Measurements from ENCODE around the gene DENND1A. TPM values are rescaled to one million over a fixed set of nuclear protein-coding genes. Genes with fewer than 3 reads are reported as not detected.

DENND1A gene
- total and polyA plus RNA-seq, 4 donors: 7.9 to 22.0 (median 13.9) TPM

- Histone ChIP-seq H3K36me3 (ENCODE audit: control insufficient read depth in 4 of 4, insufficient read depth in 3 of 4, low read depth in 1 of 4, low read length in 3 of 4) (no peaks in the 10 kb centered on the region), H3K9ac (ENCODE audit: low read depth in 1 of 2, low read length in 2 of 2) (no peak overlapping the region), H3K9me3 (ENCODE audit: control insufficient read depth in 4 of 4, low read length in 3 of 4) (no peaks in the 10 kb centered on the region), H3K4me1 (ENCODE audit: control insufficient read depth in 4 of 4, insufficient read depth in 4 of 4, low read length in 3 of 4) (no peaks in the 10 kb centered on the region), H3K27ac (ENCODE audit: low read depth in 1 of 2, low read length in 2 of 2) (no peak overlapping the region), H3K4me3 (ENCODE audit: low read depth in 1 of 3, low read length in 3 of 3) (no peak overlapping the region), H3K27me3 (ENCODE audit: control insufficient read depth in 4 of 4, insufficient read depth in 4 of 4, low read length in 3 of 4) (no peaks in the 10 kb centered on the region)
- 59% methylated on average over 3 of the region's 3 CpGs for WGBS
- no peak for TF ChIP-seq CTCF (IDR thresholded peaks at IDR 0.05; ENCODE audit: low read depth, low read length, missing input control)
- TF ChIP-seq RAD21 (IDR thresholded peaks at IDR 0.05): no peak
- no peak for TF ChIP-seq HNF4A (conservative IDR thresholded peaks at IDR 0.05)
- TF ChIP-seq, protein P1, sequence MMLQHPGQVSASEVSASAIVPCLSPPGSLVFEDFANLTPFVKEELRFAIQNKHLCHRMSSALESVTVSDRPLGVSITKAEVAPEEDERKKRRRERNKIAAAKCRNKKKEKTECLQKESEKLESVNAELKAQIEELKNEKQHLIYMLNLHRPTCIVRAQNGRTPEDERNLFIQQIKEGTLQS (IDR thresholded peaks at IDR 0.05): no peak
- no peak for TF ChIP-seq SP1 (IDR thresholded peaks at IDR 0.05)
- no peak for TF ChIP-seq ZBTB33 (IDR thresholded peaks at IDR 0.05)
- no peak for TF ChIP-seq REST (IDR thresholded peaks at IDR 0.05)
- TF ChIP-seq YY1 (IDR thresholded peaks at IDR 0.05): no peak
- no peak for TF ChIP-seq NR2F2 (IDR thresholded peaks at IDR 0.05)
- no peak for TF ChIP-seq TAF1 (conservative IDR thresholded peaks at IDR 0.05)
- no peak for TF ChIP-seq FOXA1 (IDR thresholded peaks at IDR 0.05)
- no peak for TF ChIP-seq HNF4G (IDR thresholded peaks at IDR 0.05)
- no peak for TF ChIP-seq JUND (IDR thresholded peaks at IDR 0.05)
- no peak for DNase-seq (ENCODE audit: low spot score)
Observed at GRCh38 chr9:123948286-123948685, 18.4 kb upstream of the DENND1A start.

DNA sequence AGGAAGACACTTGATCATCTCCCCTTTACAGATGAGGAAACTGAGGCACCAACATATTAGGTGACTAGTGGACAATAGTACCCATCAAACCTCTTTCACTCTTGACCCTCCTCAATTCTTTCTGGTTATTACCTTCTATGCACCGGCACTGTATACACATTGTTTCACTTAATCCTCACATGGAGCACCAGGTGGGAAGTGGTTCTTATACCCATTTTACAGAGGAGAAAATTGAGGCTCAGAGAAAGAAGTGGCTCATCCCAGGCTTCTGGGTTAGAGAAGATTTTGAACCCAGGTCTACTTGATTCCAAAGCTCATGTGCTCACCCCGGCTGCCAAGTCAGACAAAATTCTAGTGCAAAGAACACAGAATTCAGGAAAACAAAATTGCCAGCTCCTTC, 17.4 kb upstream of the DENND1A start:
- 95% methylated on average over 2 of the region's 2 CpGs for WGBS
- H3K9ac ChIP-seq (ENCODE audit: low read depth in 1 of 2, low read length in 2 of 2): no peak overlapping the region
- no peak for DNase-seq (ENCODE audit: low spot score)
- no peaks in the 10 kb centered on the region for H3K36me3 ChIP-seq (ENCODE audit: control insufficient read depth in 4 of 4, insufficient read depth in 3 of 4, low read depth in 1 of 4, low read length in 3 of 4)
- no peak overlapping the region for H3K4me3 ChIP-seq (ENCODE audit: low read depth in 1 of 3, low read length in 3 of 3)
- no peaks in the 10 kb centered on the region for H3K27me3 ChIP-seq (ENCODE audit: control insufficient read depth in 4 of 4, insufficient read depth in 4 of 4, low read length in 3 of 4)
- H3K9me3 ChIP-seq (ENCODE audit: control insufficient read depth in 4 of 4, low read length in 3 of 4): no peaks in the 10 kb centered on the region
- no peak overlapping the region for H3K27ac ChIP-seq (ENCODE audit: low read depth in 1 of 2, low read length in 2 of 2)
- no peaks in the 10 kb centered on the region for H3K4me1 ChIP-seq (ENCODE audit: control insufficient read depth in 4 of 4, insufficient read depth in 4 of 4, low read length in 3 of 4)
- no peak for TF ChIP-seq ZBTB33 (IDR thresholded peaks at IDR 0.05)
- no peak for TF ChIP-seq RXRA (IDR thresholded peaks at IDR 0.05)
- no peak for TF ChIP-seq HNF4A (conservative IDR thresholded peaks at IDR 0.05)
- no peak for TF ChIP-seq CTCF (IDR thresholded peaks at IDR 0.05; ENCODE audit: low read depth, low read length, missing input control)
- no peak for TF ChIP-seq HNF4G (IDR thresholded peaks at IDR 0.05)
- no peak for TF ChIP-seq FOXA2 (IDR thresholded peaks at IDR 0.05)
- no peak for TF ChIP-seq MAX (IDR thresholded peaks at IDR 0.05)
- no peak for TF ChIP-seq YY1 (IDR thresholded peaks at IDR 0.05)
- TF ChIP-seq JUND (IDR thresholded peaks at IDR 0.05): no peak
- no peak for TF ChIP-seq TAF1 (conservative IDR thresholded peaks at IDR 0.05)
- no peak for TF ChIP-seq FOXA1 (IDR thresholded peaks at IDR 0.05)
- no peak for TF ChIP-seq REST (IDR thresholded peaks at IDR 0.05)
